Measurements from ENCODE around the gene NDRG4. TPM values are rescaled to one million over a fixed set of nuclear protein-coding genes. Genes with fewer than 3 reads are reported as not detected.

Gene NDRG4
- total RNA-seq, 1 donor from 2014 or later, result 8.7 TPM

DNA sequence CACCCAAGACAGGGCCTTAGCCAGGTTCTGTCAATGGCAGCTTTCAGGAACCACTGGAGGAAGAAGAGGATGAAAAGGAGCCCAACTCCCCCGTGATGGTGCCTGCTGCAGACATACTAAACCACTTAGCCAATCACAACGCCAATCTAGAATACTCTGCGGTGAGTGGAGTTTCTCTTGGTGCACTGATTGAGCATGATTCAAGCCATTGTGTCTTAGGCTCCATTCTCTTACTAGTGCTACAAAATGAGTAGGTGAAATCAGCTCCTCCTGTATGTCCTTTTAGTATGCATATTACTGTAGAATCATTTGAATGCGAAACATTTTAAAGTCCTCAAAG is 16.8 kb downstream of the NDRG4 start:
- Mint-ChIP-seq H3K27me3 (ENCODE audit: low read depth) (no peaks in the 10 kb centered on the region), H3K9me3 (ENCODE audit: low read depth) (no peaks in the 10 kb centered on the region), H3K36me3 (ENCODE audit: low read depth) (peaks cover 11% of the 10 kb centered on the region), H3K27ac (ENCODE audit: unreplicated experiment) (no peak overlapping the region), H3K4me3 (ENCODE audit: unreplicated experiment) (peak overlapping the region; percentile 9), H3K4me1 (ENCODE audit: low read depth) (peaks cover 16% of the 10 kb centered on the region)
- TF ChIP-seq, protein P1, sequence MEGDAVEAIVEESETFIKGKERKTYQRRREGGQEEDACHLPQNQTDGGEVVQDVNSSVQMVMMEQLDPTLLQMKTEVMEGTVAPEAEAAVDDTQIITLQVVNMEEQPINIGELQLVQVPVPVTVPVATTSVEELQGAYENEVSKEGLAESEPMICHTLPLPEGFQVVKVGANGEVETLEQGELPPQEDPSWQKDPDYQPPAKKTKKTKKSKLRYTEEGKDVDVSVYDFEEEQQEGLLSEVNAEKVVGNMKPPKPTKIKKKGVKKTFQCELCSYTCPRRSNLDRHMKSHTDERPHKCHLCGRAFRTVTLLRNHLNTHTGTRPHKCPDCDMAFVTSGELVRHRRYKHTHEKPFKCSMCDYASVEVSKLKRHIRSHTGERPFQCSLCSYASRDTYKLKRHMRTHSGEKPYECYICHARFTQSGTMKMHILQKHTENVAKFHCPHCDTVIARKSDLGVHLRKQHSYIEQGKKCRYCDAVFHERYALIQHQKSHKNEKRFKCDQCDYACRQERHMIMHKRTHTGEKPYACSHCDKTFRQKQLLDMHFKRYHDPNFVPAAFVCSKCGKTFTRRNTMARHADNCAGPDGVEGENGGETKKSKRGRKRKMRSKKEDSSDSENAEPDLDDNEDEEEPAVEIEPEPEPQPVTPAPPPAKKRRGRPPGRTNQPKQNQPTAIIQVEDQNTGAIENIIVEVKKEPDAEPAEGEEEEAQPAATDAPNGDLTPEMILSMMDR (IDR thresholded peaks at IDR 0.05), result no peak
- no peak for DNase-seq (ENCODE audit: low spot score)

- no peak overlapping the region for H3K27ac Mint-ChIP-seq (ENCODE audit: unreplicated experiment)
- no peaks in the 10 kb centered on the region for H3K9me3 Mint-ChIP-seq (ENCODE audit: low read depth)
- no peak overlapping the region for H3K4me3 Mint-ChIP-seq (ENCODE audit: unreplicated experiment)
- no peak for DNase-seq (ENCODE audit: low spot score)
- peaks cover 14% of the 10 kb centered on the region for H3K36me3 Mint-ChIP-seq (ENCODE audit: low read depth)
- TF ChIP-seq, protein P1 (IDR thresholded peaks at IDR 0.05), result no peak
- peaks cover 16% of the 10 kb centered on the region for H3K4me1 Mint-ChIP-seq (ENCODE audit: low read depth)
- no peaks in the 10 kb centered on the region for H3K27me3 Mint-ChIP-seq (ENCODE audit: low read depth)
Observed at GRCh38 chr16:58518083-58518979, 18.4 kb downstream of the NDRG4 start.

GRCh38 chr16:58518980-58519368 is 19.0 kb downstream of the NDRG4 start:
- H3K9me3 Mint-ChIP-seq (ENCODE audit: low read depth), result no peaks in the 10 kb centered on the region
- H3K36me3 Mint-ChIP-seq (ENCODE audit: low read depth), result peaks cover 14% of the 10 kb centered on the region
- H3K4me3 Mint-ChIP-seq (ENCODE audit: unreplicated experiment), result no peak overlapping the region
- TF ChIP-seq, protein P1 (IDR thresholded peaks at IDR 0.05), result no peak
- DNase-seq (ENCODE audit: low spot score), result no peak
- no peak overlapping the region for H3K27ac Mint-ChIP-seq (ENCODE audit: unreplicated experiment)
- H3K27me3 Mint-ChIP-seq (ENCODE audit: low read depth), result no peaks in the 10 kb centered on the region
- H3K4me1 Mint-ChIP-seq (ENCODE audit: low read depth), result peaks cover 14% of the 10 kb centered on the region

- no peak for DNase-seq (ENCODE audit: low spot score)
- TF ChIP-seq, protein P1 (IDR thresholded peaks at IDR 0.05), result no peak
- H3K9me3 Mint-ChIP-seq (ENCODE audit: low read depth), result no peaks in the 10 kb centered on the region
- no peak overlapping the region for H3K27ac Mint-ChIP-seq (ENCODE audit: unreplicated experiment)
- H3K4me1 Mint-ChIP-seq (ENCODE audit: low read depth), result peaks cover 12% of the 10 kb centered on the region
- H3K27me3 Mint-ChIP-seq (ENCODE audit: low read depth), result no peaks in the 10 kb centered on the region
- H3K4me3 Mint-ChIP-seq (ENCODE audit: unreplicated experiment), result no peak overlapping the region
- H3K36me3 Mint-ChIP-seq (ENCODE audit: low read depth), result peaks cover 18% of the 10 kb centered on the region
Observed at GRCh38 chr16:58519707-58520106, 19.8 kb downstream of the NDRG4 start.

- H3K27me3 Mint-ChIP-seq (ENCODE audit: low read depth), result no peaks in the 10 kb centered on the region
- H3K36me3 Mint-ChIP-seq (ENCODE audit: low read depth), result peaks cover 45% of the 10 kb centered on the region
- TF ChIP-seq, protein P1 (IDR thresholded peaks at IDR 0.05), result no peak
- DNase-seq (ENCODE audit: low spot score), result no peak
- H3K4me1 Mint-ChIP-seq (ENCODE audit: low read depth), result no peaks in the 10 kb centered on the region
- no peak overlapping the region for H3K4me3 Mint-ChIP-seq (ENCODE audit: unreplicated experiment)
- H3K27ac Mint-ChIP-seq (ENCODE audit: unreplicated experiment), result no peak overlapping the region
- H3K9me3 Mint-ChIP-seq (ENCODE audit: low read depth), result no peaks in the 10 kb centered on the region
Observed at GRCh38 chr16:58530179-58530578, 30.2 kb downstream of the NDRG4 start.
